Stimulated activated CD8-positive, alpha-beta memory T cell treated with anti-CD3 and anti-CD28 coated beads, Interleukin-7, amount 100 ng/mL, for 1 hour (primary cell): ENCODE results near the gene FRMD3.

ENCODE experiments used
- DNase-seq, 2 donors: peaks; one replicate each; pipeline ENCODE4 v3.0.0-alpha.2; 2020; ENCODE audit warnings: low read depth in 2 of 2

FRMD3 gene

GRCh38 chr9:83235526-83235925 is 302.7 kb downstream of the FRMD3 start:
- no peak for DNase-seq

GRCh38 chr9:83234541-83234940 is 303.7 kb downstream of the FRMD3 start:
- no peak for DNase-seq

GRCh38 chr9:83233647-83234046 is 304.6 kb downstream of the FRMD3 start:
- DNase-seq, result no peak

- DNase-seq, result no peak
These were observed 307.2 kb downstream of the FRMD3 start for GRCh38 chr9:83231039-83231438.

GRCh38 chr9:83220730-83221129 is 317.5 kb downstream of the FRMD3 start:
- DNase-seq, result no peak

GRCh38 chr9:83219924-83220438 is 318.2 kb downstream of the FRMD3 start:
- DNase-seq, result no peak

- DNase-seq, result no peak
These were observed 318.9 kb downstream of the FRMD3 start for GRCh38 chr9:83219154-83219923.

GRCh38 chr9:83218411-83219090 is 319.6 kb downstream of the FRMD3 start:
- DNase-seq, result no peak

- no peak for DNase-seq
These were observed 328.9 kb downstream of the FRMD3 start for GRCh38 chr9:83209188-83209731.

- DNase-seq, result no peak
These were observed 329.9 kb downstream of the FRMD3 start for GRCh38 chr9:83208065-83208850.

GRCh38 chr9:83204047-83204446 is 334.2 kb downstream of the FRMD3 start:
- no peak for DNase-seq

- DNase-seq, result no peak
These were observed 337.7 kb downstream of the FRMD3 start for GRCh38 chr9:83200531-83200930.

- no peak for DNase-seq
These were observed 338.4 kb downstream of the FRMD3 start for GRCh38 chr9:83199832-83200231.

GRCh38 chr9:83199240-83199639 is 339.0 kb downstream of the FRMD3 start:
- no peak for DNase-seq

GRCh38 chr9:83198371-83198770 is 339.8 kb downstream of the FRMD3 start:
- no peak for DNase-seq

GRCh38 chr9:83197591-83197990 is 340.6 kb downstream of the FRMD3 start:
- no peak for DNase-seq

GRCh38 chr9:83196946-83197345 is 341.3 kb downstream of the FRMD3 start:
- no peak for DNase-seq
